AG04450 (cell line): Measurements from ENCODE around the gene TELO2. TPM values are rescaled to one million over a fixed set of nuclear protein-coding genes. Genes with fewer than 3 reads are reported as not detected.

ENCODE experiments used
- CTCF ChIA-PET: fragments of 300-600, 350-600 bp; formaldehyde crosslinking; extraction: SDS; loops from one replicate; lab custom pipeline; 2022; ENCODE audit warnings: antibody characterized with exemption, inconsistent platforms; lab: Charles Lee
- POLR2A ChIA-PET: fragments of 350-600 bp; formaldehyde crosslinking; extraction: SDS; loops from one replicate; lab custom pipeline; 2021; ENCODE audit warnings: antibody characterized with exemption, inconsistent platforms; lab: Yijun Ruan, JAX
- DNase-seq: peaks from one replicate; pipeline ENCODE4 v3.0.0-alpha.2; 2011; ENCODE audit warnings: low read depth, low spot score
- H3K27ac ChIP-seq: one replicate; pipeline ENCODE4 v1.5.1; 2012; ENCODE audit warnings: low read depth, low read length, control low read depth
- H3K27me3 ChIP-seq: one replicate; pipeline ENCODE4 v1.6.0; 2012; ENCODE audit warnings: low read length; ENCODE audit not compliant: control insufficient read depth, insufficient read depth
- H3K4me3 ChIP-seq: 2 replicates; pipeline ENCODE4 v1.5.1; 2011; ENCODE audit warnings: mild to moderate bottlenecking, low read depth, low read length, control low read depth
- H3K9me3 ChIP-seq: 2 replicates; pipeline ENCODE4 v1.5.1; 2012; ENCODE audit warnings: low read length; ENCODE audit not compliant: control insufficient read depth, insufficient read depth
- CTCF ChIP-seq: IDR thresholded peaks from 2 replicates; pipeline ENCODE4 v1.5.1; 2011; ENCODE audit warnings: low read depth, low read length, control low read depth, inconsistent platforms
- polyA plus RNA-seq: library from polyadenylated mRNA; depleted of rRNA; stranded (reverse); fragments of >200 nt; gene quantifications from 2 replicates; pipeline ENCODE4 v1.2.3, GENCODE V29; 2011

Gene TELO2
- polyA plus RNA-seq, 1 experiment: 6.2 TPM

DNA sequence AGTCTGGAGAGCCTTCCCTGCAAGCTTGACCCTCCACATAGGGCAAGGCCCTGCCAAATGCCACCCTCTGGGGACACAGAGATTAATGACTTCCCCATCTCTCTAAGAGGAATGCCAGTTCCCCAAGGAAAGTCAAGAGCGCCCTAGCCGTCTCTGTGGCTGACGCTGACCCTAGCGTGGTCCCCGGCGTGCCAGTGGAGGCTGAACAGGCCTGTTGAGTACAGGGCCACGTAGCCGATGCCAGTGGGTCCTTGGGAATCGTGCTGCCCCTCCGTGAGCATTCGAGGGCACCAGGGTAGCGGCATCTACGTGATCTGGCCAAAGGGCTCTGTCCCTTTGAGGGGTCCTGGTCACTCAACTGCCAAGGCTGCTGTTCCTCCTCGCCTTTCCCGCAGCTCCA, 57.5 kb downstream of the TELO2 start:
- TF ChIP-seq CTCF: no peak
- peaks cover 4% of the 10 kb centered on the region; the same call in 1 of the 2 replicates for H3K9me3 ChIP-seq
- no peaks in the 10 kb centered on the region for H3K27me3 ChIP-seq
- H3K4me3 ChIP-seq: no peak overlapping the region
- POLR2A ChIA-PET: no interaction called here
- no peak for DNase-seq
- H3K27ac ChIP-seq: no peak overlapping the region
- CTCF ChIA-PET: no interaction called here

- CTCF ChIA-PET: no interaction called here
Measured at GRCh38 chr16:1551166-1551565, 58.0 kb downstream of the TELO2 start.

DNA sequence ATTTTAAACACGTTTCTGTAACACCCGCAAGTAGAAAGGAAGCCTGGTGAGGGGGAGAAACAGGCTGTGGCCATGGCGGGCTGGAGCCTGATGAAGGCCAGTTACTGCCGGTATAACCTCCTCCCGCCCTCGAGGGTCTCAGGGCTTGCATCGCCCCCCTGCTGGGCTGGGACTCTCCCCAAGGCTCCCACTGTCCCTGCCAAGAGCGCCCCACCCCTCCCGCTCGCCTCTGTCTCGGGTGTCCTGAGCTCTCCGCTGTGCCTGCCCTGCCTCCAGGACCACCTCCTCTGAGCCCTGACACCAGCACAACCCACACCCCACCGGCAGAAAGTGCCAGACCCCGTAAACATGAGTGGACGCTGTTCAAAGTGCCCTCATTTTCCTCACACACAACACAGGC, 59.0 kb downstream of the TELO2 start:
- ChIA-PET CTCF (no interaction called here), POLR2A (no interaction called here)
- Histone ChIP-seq H3K4me3 (no peak overlapping the region), H3K9me3 (peaks cover 4% of the 10 kb centered on the region; the same call in 1 of the 2 replicates), H3K27ac (no peak overlapping the region), H3K27me3 (no peaks in the 10 kb centered on the region)
- TF ChIP-seq CTCF: no peak
- no peak for DNase-seq

More at GRCh38 chr16:1551166-1551565, 58.0 kb downstream of the TELO2 start:
- POLR2A ChIA-PET: no interaction called here
- no peak for TF ChIP-seq CTCF
- DNase-seq: no peak
- Histone ChIP-seq H3K9me3 (peaks cover 4% of the 10 kb centered on the region; the same call in 1 of the 2 replicates), H3K4me3 (no peak overlapping the region), H3K27ac (no peak overlapping the region), H3K27me3 (no peaks in the 10 kb centered on the region)

GRCh38 chr16:1553946-1554825, 61.0 kb downstream of the TELO2 start:
- Histone ChIP-seq H3K27ac (no peak overlapping the region), H3K4me3 (no peak overlapping the region), H3K9me3 (no peaks in the 10 kb centered on the region), H3K27me3 (no peaks in the 10 kb centered on the region)
- DNase-seq: no peak
- CTCF ChIA-PET: no interaction called here
- POLR2A ChIA-PET: no interaction called here
- no peak for TF ChIP-seq CTCF

DNA sequence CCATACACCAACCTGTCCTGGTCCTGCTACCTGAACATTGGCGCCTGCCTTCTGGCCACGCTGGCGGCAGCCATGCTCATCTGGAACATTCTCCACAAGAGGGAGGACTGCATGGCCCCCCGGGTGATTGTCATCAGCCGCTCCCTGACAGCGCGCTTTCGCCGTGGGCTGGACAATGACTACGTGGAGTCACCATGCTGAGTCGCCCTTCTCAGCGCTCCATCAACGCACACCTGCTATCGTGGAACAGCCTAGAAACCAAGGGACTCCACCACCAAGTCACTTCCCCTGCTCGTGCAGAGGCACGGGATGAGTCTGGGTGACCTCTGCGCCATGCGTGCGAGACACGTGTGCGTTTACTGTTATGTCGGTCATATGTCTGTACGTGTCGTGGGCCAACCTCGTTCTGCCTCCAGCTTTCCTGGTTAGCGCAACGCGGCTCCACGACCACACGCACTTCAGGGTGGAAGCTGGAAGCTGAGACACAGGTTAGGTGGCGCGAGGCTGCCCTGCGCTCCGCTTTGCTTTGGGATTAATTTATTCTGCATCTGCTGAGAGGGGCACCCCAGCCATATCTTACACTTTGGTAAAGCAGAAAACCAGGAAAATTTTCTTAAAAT, 61.8 kb downstream of the TELO2 start:
- H3K9me3 ChIP-seq: no peaks in the 10 kb centered on the region
- H3K4me3 ChIP-seq: no peak overlapping the region
- no peak overlapping the region for H3K27ac ChIP-seq
- no peaks in the 10 kb centered on the region for H3K27me3 ChIP-seq
- DNase-seq: no peak
- ChIA-PET CTCF (no interaction called here), POLR2A (no interaction called here)
- TF ChIP-seq CTCF: no peak
